ENCODE measurements around the gene GRIP1. TPM values are rescaled to one million over a fixed set of nuclear protein-coding genes. Genes with fewer than 3 reads are reported as not detected.

GRIP1 gene
- total and polyA plus RNA-seq, 2 experiments from 2014 or later = 5.1 to 13.7 TPM

DNA sequence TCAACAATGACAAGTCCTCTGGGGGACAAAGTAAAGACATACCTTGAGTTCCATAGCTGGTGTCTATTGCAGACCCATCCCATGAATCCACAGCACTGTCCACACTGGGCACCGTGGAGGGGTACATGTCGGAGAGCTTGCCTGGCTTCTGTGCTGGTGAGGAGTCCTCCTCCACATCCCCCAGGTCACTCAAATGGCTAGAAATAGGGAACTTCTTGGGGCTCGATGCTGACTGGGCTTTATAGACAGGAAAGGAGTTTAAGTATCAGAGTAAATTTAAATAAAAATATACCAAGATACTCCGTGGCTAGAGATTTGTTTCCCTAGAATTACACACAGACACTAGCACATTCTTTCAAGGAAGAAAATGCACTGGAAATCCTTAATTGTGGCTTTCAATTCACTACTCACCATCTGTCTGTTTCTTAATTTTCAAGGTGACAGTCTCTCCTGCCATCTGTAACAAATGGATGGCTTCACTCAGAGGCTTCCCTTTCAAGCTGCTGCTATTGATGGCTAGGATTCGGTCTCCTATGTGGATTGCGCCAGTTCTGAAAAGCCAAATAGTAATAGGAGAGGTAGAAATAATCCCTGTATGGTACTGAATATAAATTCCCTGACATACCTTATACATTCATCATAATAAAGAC, 286.5 kb downstream of the GRIP1 start:
- no peak overlapping the region for H2AFZ ChIP-seq
- TF ChIP-seq, protein P1, sequence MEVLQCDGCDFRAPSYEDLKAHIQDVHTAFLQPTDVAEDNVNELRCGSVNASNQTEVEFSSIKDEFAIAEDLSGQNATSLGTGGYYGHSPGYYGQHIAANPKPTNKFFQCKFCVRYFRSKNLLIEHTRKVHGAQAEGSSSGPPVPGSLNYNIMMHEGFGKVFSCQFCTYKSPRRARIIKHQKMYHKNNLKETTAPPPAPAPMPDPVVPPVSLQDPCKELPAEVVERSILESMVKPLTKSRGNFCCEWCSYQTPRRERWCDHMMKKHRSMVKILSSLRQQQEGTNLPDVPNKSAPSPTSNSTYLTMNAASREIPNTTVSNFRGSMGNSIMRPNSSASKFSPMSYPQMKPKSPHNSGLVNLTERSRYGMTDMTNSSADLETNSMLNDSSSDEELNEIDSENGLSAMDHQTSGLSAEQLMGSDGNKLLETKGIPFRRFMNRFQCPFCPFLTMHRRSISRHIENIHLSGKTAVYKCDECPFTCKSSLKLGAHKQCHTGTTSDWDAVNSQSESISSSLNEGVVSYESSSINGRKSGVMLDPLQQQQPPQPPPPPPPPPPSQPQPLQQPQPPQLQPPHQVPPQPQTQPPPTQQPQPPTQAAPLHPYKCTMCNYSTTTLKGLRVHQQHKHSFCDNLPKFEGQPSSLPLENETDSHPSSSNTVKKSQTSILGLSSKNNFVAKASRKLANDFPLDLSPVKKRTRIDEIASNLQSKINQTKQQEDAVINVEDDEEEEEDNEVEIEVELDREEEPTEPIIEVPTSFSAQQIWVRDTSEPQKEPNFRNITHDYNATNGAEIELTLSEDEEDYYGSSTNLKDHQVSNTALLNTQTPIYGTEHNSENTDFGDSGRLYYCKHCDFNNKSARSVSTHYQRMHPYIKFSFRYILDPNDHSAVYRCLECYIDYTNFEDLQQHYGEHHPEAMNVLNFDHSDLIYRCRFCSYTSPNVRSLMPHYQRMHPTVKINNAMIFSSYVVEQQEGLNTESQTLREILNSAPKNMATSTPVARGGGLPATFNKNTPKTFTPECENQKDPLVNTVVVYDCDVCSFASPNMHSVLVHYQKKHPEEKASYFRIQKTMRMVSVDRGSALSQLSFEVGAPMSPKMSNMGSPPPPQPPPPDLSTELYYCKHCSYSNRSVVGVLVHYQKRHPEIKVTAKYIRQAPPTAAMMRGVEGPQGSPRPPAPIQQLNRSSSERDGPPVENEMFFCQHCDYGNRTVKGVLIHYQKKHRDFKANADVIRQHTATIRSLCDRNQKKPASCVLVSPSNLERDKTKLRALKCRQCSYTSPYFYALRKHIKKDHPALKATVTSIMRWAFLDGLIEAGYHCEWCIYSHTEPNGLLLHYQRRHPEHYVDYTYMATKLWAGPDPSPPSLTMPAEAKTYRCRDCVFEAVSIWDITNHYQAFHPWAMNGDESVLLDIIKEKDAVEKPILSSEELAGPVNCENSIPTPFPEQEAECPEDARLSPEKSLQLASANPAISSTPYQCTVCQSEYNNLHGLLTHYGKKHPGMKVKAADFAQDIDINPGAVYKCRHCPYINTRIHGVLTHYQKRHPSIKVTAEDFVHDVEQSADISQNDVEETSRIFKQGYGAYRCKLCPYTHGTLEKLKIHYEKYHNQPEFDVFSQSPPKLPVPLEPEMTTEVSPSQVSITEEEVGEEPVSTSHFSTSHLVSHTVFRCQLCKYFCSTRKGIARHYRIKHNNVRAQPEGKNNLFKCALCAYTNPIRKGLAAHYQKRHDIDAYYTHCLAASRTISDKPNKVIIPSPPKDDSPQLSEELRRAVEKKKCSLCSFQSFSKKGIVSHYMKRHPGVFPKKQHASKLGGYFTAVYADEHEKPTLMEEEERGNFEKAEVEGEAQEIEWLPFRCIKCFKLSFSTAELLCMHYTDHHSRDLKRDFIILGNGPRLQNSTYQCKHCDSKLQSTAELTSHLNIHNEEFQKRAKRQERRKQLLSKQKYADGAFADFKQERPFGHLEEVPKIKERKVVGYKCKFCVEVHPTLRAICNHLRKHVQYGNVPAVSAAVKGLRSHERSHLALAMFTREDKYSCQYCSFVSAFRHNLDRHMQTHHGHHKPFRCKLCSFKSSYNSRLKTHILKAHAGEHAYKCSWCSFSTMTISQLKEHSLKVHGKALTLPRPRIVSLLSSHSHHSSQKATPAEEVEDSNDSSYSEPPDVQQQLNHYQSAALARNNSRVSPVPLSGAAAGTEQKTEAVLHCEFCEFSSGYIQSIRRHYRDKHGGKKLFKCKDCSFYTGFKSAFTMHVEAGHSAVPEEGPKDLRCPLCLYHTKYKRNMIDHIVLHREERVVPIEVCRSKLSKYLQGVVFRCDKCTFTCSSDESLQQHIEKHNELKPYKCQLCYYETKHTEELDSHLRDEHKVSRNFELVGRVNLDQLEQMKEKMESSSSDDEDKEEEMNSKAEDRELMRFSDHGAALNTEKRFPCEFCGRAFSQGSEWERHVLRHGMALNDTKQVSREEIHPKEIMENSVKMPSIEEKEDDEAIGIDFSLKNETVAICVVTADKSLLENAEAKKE (CRISPR knock-in tag; IDR thresholded peaks at IDR 0.05) = no peak
- TF ChIP-seq EZH2 (IDR thresholded peaks at IDR 0.05; ENCODE audit: low read depth, unreplicated experiment) (no peak), NANOG (IDR thresholded peaks at IDR 0.05; ENCODE audit: borderline replicate concordance) (no peak), REST (IDR thresholded peaks at IDR 0.05; ENCODE audit: unreplicated experiment) (no peak), STAT1 (IDR thresholded peaks at IDR 0.05; ENCODE audit: unreplicated experiment) (no peak), EZH2phosphoT487 (IDR thresholded peaks at IDR 0.05; ENCODE audit: unreplicated experiment) (no peak), POLR2AphosphoS5 (IDR thresholded peaks at IDR 0.05; ENCODE audit: low read depth) (no peak), CREB1 (CRISPR knock-in tag; IDR thresholded peaks at IDR 0.05; ENCODE audit: low read depth) (no peak)
- TF ChIP-seq, protein P2, sequence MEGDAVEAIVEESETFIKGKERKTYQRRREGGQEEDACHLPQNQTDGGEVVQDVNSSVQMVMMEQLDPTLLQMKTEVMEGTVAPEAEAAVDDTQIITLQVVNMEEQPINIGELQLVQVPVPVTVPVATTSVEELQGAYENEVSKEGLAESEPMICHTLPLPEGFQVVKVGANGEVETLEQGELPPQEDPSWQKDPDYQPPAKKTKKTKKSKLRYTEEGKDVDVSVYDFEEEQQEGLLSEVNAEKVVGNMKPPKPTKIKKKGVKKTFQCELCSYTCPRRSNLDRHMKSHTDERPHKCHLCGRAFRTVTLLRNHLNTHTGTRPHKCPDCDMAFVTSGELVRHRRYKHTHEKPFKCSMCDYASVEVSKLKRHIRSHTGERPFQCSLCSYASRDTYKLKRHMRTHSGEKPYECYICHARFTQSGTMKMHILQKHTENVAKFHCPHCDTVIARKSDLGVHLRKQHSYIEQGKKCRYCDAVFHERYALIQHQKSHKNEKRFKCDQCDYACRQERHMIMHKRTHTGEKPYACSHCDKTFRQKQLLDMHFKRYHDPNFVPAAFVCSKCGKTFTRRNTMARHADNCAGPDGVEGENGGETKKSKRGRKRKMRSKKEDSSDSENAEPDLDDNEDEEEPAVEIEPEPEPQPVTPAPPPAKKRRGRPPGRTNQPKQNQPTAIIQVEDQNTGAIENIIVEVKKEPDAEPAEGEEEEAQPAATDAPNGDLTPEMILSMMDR (conservative IDR thresholded peaks at IDR 0.05; ENCODE audit: low read depth in 2 of 2) = no peak
- TF ChIP-seq, protein P3, sequence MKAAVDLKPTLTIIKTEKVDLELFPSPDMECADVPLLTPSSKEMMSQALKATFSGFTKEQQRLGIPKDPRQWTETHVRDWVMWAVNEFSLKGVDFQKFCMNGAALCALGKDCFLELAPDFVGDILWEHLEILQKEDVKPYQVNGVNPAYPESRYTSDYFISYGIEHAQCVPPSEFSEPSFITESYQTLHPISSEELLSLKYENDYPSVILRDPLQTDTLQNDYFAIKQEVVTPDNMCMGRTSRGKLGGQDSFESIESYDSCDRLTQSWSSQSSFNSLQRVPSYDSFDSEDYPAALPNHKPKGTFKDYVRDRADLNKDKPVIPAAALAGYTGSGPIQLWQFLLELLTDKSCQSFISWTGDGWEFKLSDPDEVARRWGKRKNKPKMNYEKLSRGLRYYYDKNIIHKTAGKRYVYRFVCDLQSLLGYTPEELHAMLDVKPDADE (IDR thresholded peaks at IDR 0.05) = no peak
- no peaks in the 10 kb centered on the region for H3K79me2 ChIP-seq (replicated peaks; ENCODE audit: insufficient read depth)
- Mint-ChIP-seq H3K27ac (no peak overlapping the region), H3K27me3 (ENCODE audit: insufficient read depth, low read depth, poor library complexity) (no peaks in the 10 kb centered on the region), H3K36me3 (ENCODE audit: low read depth) (no peaks in the 10 kb centered on the region), H3K4me1 (no peaks in the 10 kb centered on the region; the same call in 2 of the 3 replicates), H3K9me3 (no peaks in the 10 kb centered on the region; the same call in 2 of the 3 replicates), H3K4me3 (no peak overlapping the region)
- no peaks in the 10 kb centered on the region for H3K4me1 ChIP-seq (ENCODE audit: insufficient read depth)
- H3K9me2 ChIP-seq (ENCODE audit: insufficient read depth) = 0 out of 2 replicates have a peak, but pooled peaks cover 11% of the 10 kb centered on the region
- no peaks in the 10 kb centered on the region for H3F3A ChIP-seq (replicated peaks; ENCODE audit: low read depth)
- H3K36me3 ChIP-seq (ENCODE audit: insufficient read depth) = no peaks in the 10 kb centered on the region
- no peaks in the 10 kb centered on the region; the same call in 1 of the 2 replicates for H4K20me1 ChIP-seq (replicated peaks; ENCODE audit: insufficient read depth)
- H3K4me2 ChIP-seq = no peak overlapping the region
- no peak overlapping the region for H3K27ac ChIP-seq (ENCODE audit: low read depth)
- ATAC-seq (no peak), DNase-seq (ENCODE audit: low spot score) (no peak)
- no peaks in the 10 kb centered on the region for H3K27me3 ChIP-seq (ENCODE audit: insufficient read depth)
- H3K4me3 ChIP-seq = no peak overlapping the region
